ENCODE data around the gene SPHKAP. TPM values are rescaled to one million over a fixed set of nuclear protein-coding genes. Genes with fewer than 3 reads are reported as not detected.
"Not testable (repeated sequence)": the region's sequence is repeated elsewhere in the genome, so short reads cannot be mapped to it uniquely, and the experiment has no call there.

SPHKAP gene
- total and polyA plus RNA-seq, 10 donors = 0.02 to 8.2 (median 0.91) TPM; not detected in 1

DNA sequence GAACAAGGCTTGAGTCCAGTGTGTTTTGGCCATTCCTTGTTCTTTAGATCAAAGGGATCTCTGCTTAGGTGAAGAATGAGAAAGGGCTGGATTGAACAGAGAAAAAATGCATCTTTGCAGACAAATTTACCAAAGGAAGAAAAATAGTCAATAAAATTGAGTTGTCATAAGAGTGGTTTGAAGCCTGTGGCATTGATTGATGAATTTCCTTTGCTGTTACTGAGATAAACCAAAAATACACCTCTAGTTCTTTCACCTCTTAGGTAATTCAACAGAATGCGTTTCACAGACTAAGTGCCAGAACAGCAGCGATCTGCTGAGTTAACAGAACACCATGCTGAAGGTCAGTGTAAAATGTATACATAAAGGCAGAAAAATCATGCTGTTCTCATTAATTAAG is 96.8 kb downstream of the SPHKAP start:
- intact Hi-C loops (cut with DNase I; ENCODE audit: low total_unique reads) = no loop called here
- Histone ChIP-seq H3K36me3 (no peaks in the 10 kb centered on the region), H3K27ac (no peak overlapping the region), H3K4me3 (no peak overlapping the region), H3K4me1 (no peaks in the 10 kb centered on the region), H3K9me3 (peaks cover 0 to 19% (median 12%) of the 10 kb centered on the region in 8 donors), H3K27me3 (replicated peaks in 1 of 7) (no peaks in the 10 kb centered on the region)
- TF ChIP-seq, protein P1, sequence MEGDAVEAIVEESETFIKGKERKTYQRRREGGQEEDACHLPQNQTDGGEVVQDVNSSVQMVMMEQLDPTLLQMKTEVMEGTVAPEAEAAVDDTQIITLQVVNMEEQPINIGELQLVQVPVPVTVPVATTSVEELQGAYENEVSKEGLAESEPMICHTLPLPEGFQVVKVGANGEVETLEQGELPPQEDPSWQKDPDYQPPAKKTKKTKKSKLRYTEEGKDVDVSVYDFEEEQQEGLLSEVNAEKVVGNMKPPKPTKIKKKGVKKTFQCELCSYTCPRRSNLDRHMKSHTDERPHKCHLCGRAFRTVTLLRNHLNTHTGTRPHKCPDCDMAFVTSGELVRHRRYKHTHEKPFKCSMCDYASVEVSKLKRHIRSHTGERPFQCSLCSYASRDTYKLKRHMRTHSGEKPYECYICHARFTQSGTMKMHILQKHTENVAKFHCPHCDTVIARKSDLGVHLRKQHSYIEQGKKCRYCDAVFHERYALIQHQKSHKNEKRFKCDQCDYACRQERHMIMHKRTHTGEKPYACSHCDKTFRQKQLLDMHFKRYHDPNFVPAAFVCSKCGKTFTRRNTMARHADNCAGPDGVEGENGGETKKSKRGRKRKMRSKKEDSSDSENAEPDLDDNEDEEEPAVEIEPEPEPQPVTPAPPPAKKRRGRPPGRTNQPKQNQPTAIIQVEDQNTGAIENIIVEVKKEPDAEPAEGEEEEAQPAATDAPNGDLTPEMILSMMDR (IDR thresholded peaks at IDR 0.05 in 8 of 11, conservative IDR thresholded peaks at IDR 0.05 in 3 of 11) = no peak
- no peak for TF ChIP-seq POLR2AphosphoS5 (IDR thresholded peaks at IDR 0.05)
- no peak for TF ChIP-seq POLR2A (IDR thresholded peaks at IDR 0.05)
- DNase-seq = no peak
- WGBS, 5 donors = 22 to 46% (median 27%) methylated on average over 2 of the region's 2 CpGs

DNA sequence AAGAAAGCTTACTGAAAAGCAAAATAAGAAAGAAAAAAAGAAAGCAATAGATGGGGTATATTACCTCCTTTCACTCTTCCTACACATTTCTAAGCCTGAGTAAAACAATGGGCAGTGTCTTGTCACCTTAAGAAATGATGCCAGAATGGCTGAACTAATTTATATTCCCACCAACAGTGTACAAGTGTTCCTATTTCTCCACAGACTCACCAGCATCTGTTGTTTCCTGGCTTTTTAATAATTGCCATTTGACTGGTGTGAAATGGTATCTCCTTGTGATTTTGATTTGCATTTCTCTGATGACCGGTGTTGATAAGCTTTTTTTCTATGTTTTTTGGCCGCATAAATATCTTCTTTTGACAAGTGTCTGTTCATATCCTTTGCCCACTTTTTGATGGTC is 98.4 kb downstream of the SPHKAP start:
- no peaks in the 10 kb centered on the region for H3K4me1 ChIP-seq
- no peaks in the 10 kb centered on the region for H3K36me3 ChIP-seq
- intact Hi-C loops (cut with DNase I; ENCODE audit: low total_unique reads) = no loop called here
- WGBS, 5 donors = 87 to 96% (median 92%) methylated on average over 2 of the region's 2 CpGs
- DNase-seq = no peak
- no peaks in the 10 kb centered on the region for H3K27me3 ChIP-seq (replicated peaks in 1 of 7)
- no peak overlapping the region for H3K4me3 ChIP-seq
- no peak overlapping the region for H3K27ac ChIP-seq
- H3K9me3 ChIP-seq = peaks cover 0 to 12% (median 0%) of the 10 kb centered on the region in 8 donors
- TF ChIP-seq POLR2A (IDR thresholded peaks at IDR 0.05) (no peak), POLR2AphosphoS5 (IDR thresholded peaks at IDR 0.05) (no peak)
- TF ChIP-seq, protein P1 (IDR thresholded peaks at IDR 0.05 in 8 of 11, conservative IDR thresholded peaks at IDR 0.05 in 3 of 11) = no peak

DNA sequence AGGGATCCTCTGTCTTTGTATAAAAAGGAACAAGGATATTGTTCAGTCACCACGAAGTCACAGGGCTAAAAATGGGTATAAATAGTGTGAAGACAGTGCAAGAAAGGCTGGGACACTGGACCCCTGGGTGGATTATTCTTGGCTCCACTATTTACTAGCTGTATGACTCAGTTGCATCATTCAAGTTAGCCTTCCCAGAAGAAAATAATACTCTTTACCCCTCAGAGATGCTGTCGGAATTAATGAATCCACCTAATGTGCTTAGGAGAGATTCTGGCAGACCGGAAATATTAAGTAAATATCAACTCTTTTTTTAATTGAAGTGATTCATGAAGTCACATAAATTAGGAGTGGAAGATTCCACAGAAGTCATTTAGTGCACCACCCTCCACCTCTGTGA is 98.9 kb downstream of the SPHKAP start:
- DNase-seq = no peak
- Histone ChIP-seq H3K4me1 (no peaks in the 10 kb centered on the region), H3K4me3 (no peak overlapping the region), H3K36me3 (no peaks in the 10 kb centered on the region), H3K27me3 (replicated peaks in 1 of 7) (no peaks in the 10 kb centered on the region), H3K9me3 (peaks cover 0 to 12% (median 0%) of the 10 kb centered on the region in 8 donors), H3K27ac (no peak overlapping the region)
- intact Hi-C loops (cut with DNase I; ENCODE audit: low total_unique reads) = no loop called here
- TF ChIP-seq POLR2A (IDR thresholded peaks at IDR 0.05) (no peak), POLR2AphosphoS5 (IDR thresholded peaks at IDR 0.05) (no peak)
- TF ChIP-seq, protein P1 (IDR thresholded peaks at IDR 0.05 in 8 of 11, conservative IDR thresholded peaks at IDR 0.05 in 3 of 11) = no peak
- WGBS, 5 donors = 71 to 88% (median 77%) methylated on average over 3 of the region's 3 CpGs

DNA sequence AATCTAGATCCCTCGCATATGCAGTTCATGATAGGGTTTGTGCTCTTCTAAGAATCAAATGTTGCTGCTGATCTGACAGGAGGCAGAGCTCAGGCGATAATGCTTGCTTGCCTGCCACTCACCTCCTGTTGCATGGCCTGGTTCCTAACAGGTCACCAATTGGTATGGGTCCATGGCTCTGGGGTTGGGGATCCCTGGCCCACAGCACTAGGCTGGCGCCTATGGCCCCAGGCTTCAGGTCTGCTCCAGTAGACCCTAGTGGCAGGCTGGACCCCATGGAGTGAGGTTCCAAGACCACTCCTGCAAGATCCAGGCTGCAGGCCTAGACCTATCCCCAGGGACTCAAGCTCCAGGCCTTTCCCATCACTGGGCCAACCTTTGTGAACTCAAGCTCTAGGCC is 102.3 kb downstream of the SPHKAP start:
- DNase-seq = no peak
- Histone ChIP-seq H3K27me3 (replicated peaks in 1 of 7) (no peaks in the 10 kb centered on the region), H3K27ac (no peak overlapping the region), H3K4me3 (no peak overlapping the region), H3K9me3 (peaks cover 0 to 7% (median 0%) of the 10 kb centered on the region in 8 donors), H3K36me3 (no peaks in the 10 kb centered on the region), H3K4me1 (no peaks in the 10 kb centered on the region)
- intact Hi-C loops (cut with DNase I; ENCODE audit: low total_unique reads) = no loop called here
- TF ChIP-seq POLR2AphosphoS5 (IDR thresholded peaks at IDR 0.05) = no peak
- TF ChIP-seq, protein P1 (IDR thresholded peaks at IDR 0.05 in 8 of 11, conservative IDR thresholded peaks at IDR 0.05 in 3 of 11) = no peak
- no peak for TF ChIP-seq POLR2A (IDR thresholded peaks at IDR 0.05)
- 95 to 100% (median 96%) methylated on average over 2 to 3 of the region's 3 CpGs for WGBS, 5 donors

DNA sequence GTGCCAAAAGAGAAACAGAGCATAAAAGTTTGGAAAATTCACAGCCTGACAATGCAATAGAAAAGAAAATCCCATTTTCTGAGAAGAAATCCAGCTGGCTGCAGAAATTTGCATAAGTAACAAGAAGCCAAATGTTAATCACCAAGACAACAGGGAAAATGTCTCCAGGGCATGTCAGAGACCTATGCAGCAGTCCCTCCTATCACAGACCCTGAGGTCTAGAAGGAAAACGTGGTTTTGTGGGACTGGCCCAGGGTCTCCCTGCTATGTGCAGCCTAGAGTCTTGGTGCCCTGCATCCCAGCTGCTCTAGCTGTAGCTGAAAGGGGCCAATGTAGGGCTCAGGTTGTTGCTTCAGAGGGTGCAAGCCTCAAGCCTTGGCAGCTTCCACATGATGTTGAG is 104.8 kb downstream of the SPHKAP start:
- H3K4me3 ChIP-seq; intact Hi-C loops (cut with DNase I; ENCODE audit: low total_unique reads); DNase-seq; H3K9me3 ChIP-seq; H3K27ac ChIP-seq; H3K36me3 ChIP-seq; H3K4me1 ChIP-seq; H3K27me3 ChIP-seq (replicated peaks in 1 of 7): not testable (repeated sequence)
- WGBS, 5 donors = 53 to 69% (median 56%) methylated on average over 1 of the region's 1 CpG

All from spleen (tissue), 11 donors.